ENCODE results near the gene MKRN1. TPM values are rescaled to one million over a fixed set of nuclear protein-coding genes. Genes with fewer than 3 reads are reported as not detected.

Gene MKRN1
- total and polyA plus RNA-seq, 2 of the 4 experiments (the other 2 are of a cell fraction): 47.2 to 83.0 TPM

GRCh38 chr7:140518370-140519006, 39.2 kb upstream of the MKRN1 start (continued):
- TF ChIP-seq, protein P1, sequence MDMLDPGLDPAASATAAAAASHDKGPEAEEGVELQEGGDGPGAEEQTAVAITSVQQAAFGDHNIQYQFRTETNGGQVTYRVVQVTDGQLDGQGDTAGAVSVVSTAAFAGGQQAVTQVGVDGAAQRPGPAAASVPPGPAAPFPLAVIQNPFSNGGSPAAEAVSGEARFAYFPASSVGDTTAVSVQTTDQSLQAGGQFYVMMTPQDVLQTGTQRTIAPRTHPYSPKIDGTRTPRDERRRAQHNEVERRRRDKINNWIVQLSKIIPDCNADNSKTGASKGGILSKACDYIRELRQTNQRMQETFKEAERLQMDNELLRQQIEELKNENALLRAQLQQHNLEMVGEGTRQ (IDR thresholded peaks at IDR 0.05; ENCODE audit: low read depth, low read length): no peak

All from IMR-90 (cell line).